Measurements from ENCODE around the gene PLA2G2A. TPM values are rescaled to one million over a fixed set of nuclear protein-coding genes. Genes with fewer than 3 reads are reported as not detected.
"Not testable (repeated sequence)": the region's sequence is repeated elsewhere in the genome, so short reads cannot be mapped to it uniquely, and the experiment has no call there.

The PLA2G2A gene
- total RNA-seq, 4 donors from 2014 or later, result 14.9 to 154 (median 60.9) TPM

GRCh38 chr1:19990689-19991088, 11.3 kb upstream of the PLA2G2A start:
- TF ChIP-seq, protein P1, sequence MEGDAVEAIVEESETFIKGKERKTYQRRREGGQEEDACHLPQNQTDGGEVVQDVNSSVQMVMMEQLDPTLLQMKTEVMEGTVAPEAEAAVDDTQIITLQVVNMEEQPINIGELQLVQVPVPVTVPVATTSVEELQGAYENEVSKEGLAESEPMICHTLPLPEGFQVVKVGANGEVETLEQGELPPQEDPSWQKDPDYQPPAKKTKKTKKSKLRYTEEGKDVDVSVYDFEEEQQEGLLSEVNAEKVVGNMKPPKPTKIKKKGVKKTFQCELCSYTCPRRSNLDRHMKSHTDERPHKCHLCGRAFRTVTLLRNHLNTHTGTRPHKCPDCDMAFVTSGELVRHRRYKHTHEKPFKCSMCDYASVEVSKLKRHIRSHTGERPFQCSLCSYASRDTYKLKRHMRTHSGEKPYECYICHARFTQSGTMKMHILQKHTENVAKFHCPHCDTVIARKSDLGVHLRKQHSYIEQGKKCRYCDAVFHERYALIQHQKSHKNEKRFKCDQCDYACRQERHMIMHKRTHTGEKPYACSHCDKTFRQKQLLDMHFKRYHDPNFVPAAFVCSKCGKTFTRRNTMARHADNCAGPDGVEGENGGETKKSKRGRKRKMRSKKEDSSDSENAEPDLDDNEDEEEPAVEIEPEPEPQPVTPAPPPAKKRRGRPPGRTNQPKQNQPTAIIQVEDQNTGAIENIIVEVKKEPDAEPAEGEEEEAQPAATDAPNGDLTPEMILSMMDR (IDR thresholded peaks at IDR 0.05), result no peak
- TF ChIP-seq POLR2AphosphoS5 (IDR thresholded peaks at IDR 0.05) (no peak), EP300 (IDR thresholded peaks at IDR 0.05; ENCODE audit: low read depth) (no peak), POLR2A (IDR thresholded peaks at IDR 0.05) (no peak)
- Histone ChIP-seq H3K4me1 (no peaks in the 10 kb centered on the region), H3K27me3 (peaks cover 3% of the 10 kb centered on the region), H3K27ac (no peak overlapping the region), H3K4me3 (no peak overlapping the region), H3K36me3 (no peaks in the 10 kb centered on the region), H3K9me3 (no peaks in the 10 kb centered on the region)
- in situ Hi-C loops (cut with MboI; ENCODE audit: low pct_ligation_motif_present in 1 of 4, low pct_unique_long_range_greater_than_20kb in 1 of 4, low sequenced_read_pairs in 3 of 4), result no loop called here
- WGBS, 2 donors (ENCODE audit: low coverage in 1 of 2), result 73 to 82% methylated on average over 2 of the region's 2 CpGs
- intact Hi-C loops (cut with DNase I; ENCODE audit: low total_unique reads), result no loop called here
- DNase-seq, result no peak

DNA sequence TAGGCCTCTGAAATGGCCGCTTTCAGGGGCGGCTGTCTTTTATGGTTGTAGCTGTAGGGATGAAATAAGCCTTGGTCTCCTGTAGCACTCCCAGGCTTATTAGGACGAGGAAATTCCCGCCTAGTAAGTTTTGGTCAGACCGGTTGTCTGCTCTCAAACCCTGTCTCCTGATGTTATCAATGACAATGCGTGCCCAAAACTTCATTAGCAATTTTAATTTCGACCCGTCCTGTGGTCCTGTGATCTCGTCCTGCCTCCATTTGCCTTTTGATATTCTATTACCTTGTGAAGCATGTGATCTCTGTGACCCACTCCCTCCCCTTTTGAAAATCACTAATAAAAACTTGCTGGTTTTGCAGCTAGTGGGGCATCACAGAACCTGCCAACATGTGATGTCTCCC, 10.8 kb upstream of the PLA2G2A start:
- intact Hi-C loops (cut with DNase I; ENCODE audit: low total_unique reads); H3K4me3 ChIP-seq; DNase-seq; H3K27ac ChIP-seq; H3K36me3 ChIP-seq; H3K27me3 ChIP-seq; in situ Hi-C loops (cut with MboI; ENCODE audit: low pct_ligation_motif_present in 1 of 4, low pct_unique_long_range_greater_than_20kb in 1 of 4, low sequenced_read_pairs in 3 of 4); H3K9me3 ChIP-seq; H3K4me1 ChIP-seq: not testable (repeated sequence)
- whole genome bisulfite sequencing, 2 donors (ENCODE audit: low coverage in 1 of 2), result 70 to 85% methylated on average over 6 to 9 of the region's 9 CpGs

GRCh38 chr1:19988267-19989006, 9.0 kb upstream of the PLA2G2A start:
- no peak for DNase-seq
- Histone ChIP-seq H3K27ac (no peak overlapping the region), H3K4me1 (no peaks in the 10 kb centered on the region), H3K9me3 (no peaks in the 10 kb centered on the region), H3K27me3 (no peaks in the 10 kb centered on the region), H3K36me3 (no peaks in the 10 kb centered on the region), H3K4me3 (no peak overlapping the region)
- WGBS, 2 donors (ENCODE audit: low coverage in 1 of 2), result 78 to 82% methylated on average over 1 to 4 of the region's 4 CpGs
- intact Hi-C loops (cut with DNase I; ENCODE audit: low total_unique reads), result no loop called here
- no peak for TF ChIP-seq EP300 (IDR thresholded peaks at IDR 0.05; ENCODE audit: low read depth)
- no peak for TF ChIP-seq POLR2A (IDR thresholded peaks at IDR 0.05)
- TF ChIP-seq, protein P1 (IDR thresholded peaks at IDR 0.05), result no peak
- no peak for TF ChIP-seq POLR2AphosphoS5 (IDR thresholded peaks at IDR 0.05)
- in situ Hi-C loops (cut with MboI; ENCODE audit: low pct_ligation_motif_present in 1 of 4, low pct_unique_long_range_greater_than_20kb in 1 of 4, low sequenced_read_pairs in 3 of 4), result no loop called here

DNA sequence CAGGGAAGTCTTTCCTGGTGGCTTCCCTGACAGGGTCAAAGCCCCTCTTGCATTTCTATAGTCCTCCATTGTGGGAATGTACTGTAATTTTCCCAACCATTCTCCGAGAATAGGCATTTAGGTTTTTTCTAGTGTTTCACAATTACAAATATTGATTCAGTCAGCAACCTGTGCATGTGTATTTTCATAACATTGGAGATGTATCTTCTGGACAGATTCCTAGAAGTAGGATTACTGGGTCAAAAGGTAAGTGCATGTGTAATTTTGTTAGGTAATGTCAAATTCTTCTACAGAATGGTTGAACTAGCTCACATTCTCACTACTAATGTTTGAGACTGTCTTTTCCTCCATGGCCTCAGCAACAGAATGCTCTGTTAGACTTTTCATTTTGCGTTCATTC, 8.3 kb upstream of the PLA2G2A start:
- Histone ChIP-seq H3K4me3 (no peak overlapping the region), H3K9me3 (no peaks in the 10 kb centered on the region), H3K36me3 (no peaks in the 10 kb centered on the region), H3K27me3 (no peaks in the 10 kb centered on the region), H3K27ac (no peak overlapping the region), H3K4me1 (no peaks in the 10 kb centered on the region)
- in situ Hi-C loops (cut with MboI; ENCODE audit: low pct_ligation_motif_present in 1 of 4, low pct_unique_long_range_greater_than_20kb in 1 of 4, low sequenced_read_pairs in 3 of 4), result no loop called here
- 77 to 100% methylated on average over 2 of the region's 2 CpGs for WGBS, 2 donors (ENCODE audit: low coverage in 1 of 2)
- DNase-seq, result no peak
- intact Hi-C loops (cut with DNase I; ENCODE audit: low total_unique reads), result no loop called here
- no peak for TF ChIP-seq POLR2A (IDR thresholded peaks at IDR 0.05)
- no peak for TF ChIP-seq POLR2AphosphoS5 (IDR thresholded peaks at IDR 0.05)
- TF ChIP-seq, protein P1 (IDR thresholded peaks at IDR 0.05), result no peak
- TF ChIP-seq EP300 (IDR thresholded peaks at IDR 0.05; ENCODE audit: low read depth), result no peak

- DNase-seq; H3K27ac ChIP-seq; intact Hi-C loops (cut with DNase I; ENCODE audit: low total_unique reads): not testable (repeated sequence)
These were observed 5.1 kb upstream of the PLA2G2A start for GRCh38 chr1:19984409-19985016.

More at GRCh38 chr1:19984409-19985016, 5.1 kb upstream of the PLA2G2A start:
- H3K9me3 ChIP-seq; H3K4me3 ChIP-seq; H3K36me3 ChIP-seq; H3K27me3 ChIP-seq; in situ Hi-C loops (cut with MboI; ENCODE audit: low pct_ligation_motif_present in 1 of 4, low pct_unique_long_range_greater_than_20kb in 1 of 4, low sequenced_read_pairs in 3 of 4): not testable (repeated sequence)
- H3K4me1 ChIP-seq, result peaks cover 19 to 31% (median 30%) of the 10 kb centered on the region in 4 donors
- WGBS, 2 donors (ENCODE audit: low coverage in 1 of 2), result 87 to 94% methylated on average over 3 to 30 of the region's 32 CpGs

All from transverse colon (tissue), 4 donors.